Epidermal melanocyte (primary cell): ENCODE results near the gene RGS3.
"Not testable (repeated sequence)": the region's sequence is repeated elsewhere in the genome, so short reads cannot be mapped to it uniquely, and the experiment has no call there.

Source experiments
- DNase-seq: peaks from one replicate; pipeline ENCODE4 v3.0.0; 2011; ENCODE audit warnings: low spot score; ENCODE audit not compliant: insufficient read length

Gene RGS3

DNA sequence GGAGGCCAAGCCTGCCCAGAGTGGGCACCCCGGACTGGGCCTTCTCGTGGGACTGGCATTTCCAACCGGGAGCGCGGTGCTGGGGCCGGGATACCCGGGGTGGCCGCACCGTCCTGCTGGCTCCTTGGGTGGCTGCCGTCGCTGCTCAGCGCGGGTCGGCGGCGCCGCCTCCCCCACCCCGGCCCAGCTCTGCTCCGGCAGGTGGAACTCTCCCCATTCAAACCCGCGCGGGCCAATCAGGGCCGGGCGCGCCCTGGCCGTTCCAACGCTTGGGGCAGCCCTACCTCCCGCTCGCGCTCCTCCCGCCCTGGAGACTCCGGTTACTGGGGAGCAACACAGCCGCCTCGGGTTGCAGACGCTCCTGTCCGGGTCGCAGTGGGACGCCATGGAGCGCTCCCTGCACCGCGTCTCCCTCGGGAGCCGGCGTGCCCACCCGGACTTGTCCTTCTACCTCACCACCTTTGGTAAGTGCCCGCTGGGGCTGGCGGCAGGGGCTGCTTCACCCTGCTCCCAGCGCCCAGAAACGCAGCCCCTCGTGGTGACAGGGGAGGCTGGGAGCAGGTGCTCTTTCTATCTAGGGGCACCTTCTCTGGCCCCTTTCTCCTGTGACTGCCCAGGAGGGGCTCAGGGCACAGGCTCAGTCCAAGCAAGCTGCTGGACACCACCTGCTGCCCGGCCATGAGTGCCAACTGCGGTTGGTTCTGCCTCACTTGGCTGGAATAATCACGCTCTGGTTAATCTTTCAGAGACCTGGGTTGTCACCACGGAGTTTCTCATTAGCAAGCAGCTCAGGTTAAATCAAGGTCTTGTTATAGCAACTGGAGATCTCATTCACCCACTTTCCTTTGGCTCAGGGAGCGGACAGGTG lies at the start of gene RGS3:
Gene RGS3, plus strand, starts transcription at position 310 of the 868 bp plus-strand sequence. Its CDS starts 76 bp downstream, at position 386.
- no peak for DNase-seq

DNA sequence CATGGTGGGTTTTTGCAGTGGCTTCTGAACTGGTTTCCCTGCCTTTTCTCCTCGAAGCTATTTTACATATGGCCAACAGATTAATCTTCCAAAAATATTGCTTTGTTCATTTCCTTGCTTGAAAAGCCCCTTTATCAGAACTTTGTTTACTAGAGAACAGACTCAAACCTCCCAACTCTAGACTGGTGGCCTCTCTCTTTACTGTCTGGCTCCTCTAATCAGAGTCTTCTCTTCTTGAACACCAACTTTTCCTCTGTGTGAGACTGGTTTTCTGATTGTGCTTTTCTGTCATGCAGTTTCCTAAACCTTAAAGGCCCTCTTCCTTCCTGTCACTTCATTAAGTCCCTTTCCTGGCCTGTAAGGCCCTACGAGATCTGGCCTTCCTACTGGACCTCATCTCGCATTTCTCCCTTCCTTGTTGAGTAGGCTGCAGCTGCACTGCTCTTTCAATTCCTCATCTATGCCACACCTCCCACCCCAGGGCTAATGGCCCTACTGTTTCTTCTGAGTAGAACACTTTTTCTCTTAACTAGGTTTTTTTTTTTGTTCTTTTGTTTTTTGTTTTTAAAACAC lies 47.3 kb upstream of the RGS3 start:
- no peak for DNase-seq

DNA sequence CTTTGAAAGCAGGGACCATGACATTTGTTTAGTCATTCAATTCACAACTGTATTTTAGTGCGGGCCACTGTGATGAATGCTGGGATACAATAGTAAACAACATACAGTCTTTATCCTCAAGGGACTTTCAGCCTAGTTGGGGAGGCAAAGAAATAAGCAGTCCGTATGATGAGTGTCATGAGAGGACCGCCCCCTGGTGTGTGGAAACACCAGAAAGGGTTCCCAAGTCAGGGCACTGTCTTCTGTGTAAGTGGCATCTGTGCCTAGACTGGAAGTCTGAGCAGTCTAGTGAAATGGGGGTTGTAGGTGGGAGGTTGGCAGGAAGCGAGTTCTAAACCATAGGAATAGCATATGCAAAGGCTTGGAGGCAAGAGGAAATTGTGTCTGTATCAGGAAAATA lies 46.2 kb upstream of the RGS3 start:
- no peak for DNase-seq

DNA sequence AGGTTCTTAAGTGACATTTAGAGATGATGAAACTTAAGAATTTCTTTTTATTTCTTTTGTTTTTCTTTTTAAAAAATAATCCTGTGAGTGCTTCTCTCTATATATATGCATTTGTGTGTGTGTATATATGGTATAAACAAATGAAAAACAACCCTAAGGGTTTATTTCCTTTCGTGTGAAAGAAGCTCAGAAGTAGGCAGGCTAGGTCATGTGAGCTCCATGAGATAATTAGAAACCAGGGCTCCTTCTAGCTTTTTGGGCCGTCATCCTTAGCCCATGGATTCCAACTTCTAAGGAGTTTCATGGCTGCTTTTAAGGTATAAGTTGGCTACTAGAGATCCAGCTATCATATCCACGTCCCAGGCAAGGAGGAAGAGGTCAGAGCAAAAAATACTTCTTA lies 41.8 kb upstream of the RGS3 start:
- DNase-seq, result no peak

DNA sequence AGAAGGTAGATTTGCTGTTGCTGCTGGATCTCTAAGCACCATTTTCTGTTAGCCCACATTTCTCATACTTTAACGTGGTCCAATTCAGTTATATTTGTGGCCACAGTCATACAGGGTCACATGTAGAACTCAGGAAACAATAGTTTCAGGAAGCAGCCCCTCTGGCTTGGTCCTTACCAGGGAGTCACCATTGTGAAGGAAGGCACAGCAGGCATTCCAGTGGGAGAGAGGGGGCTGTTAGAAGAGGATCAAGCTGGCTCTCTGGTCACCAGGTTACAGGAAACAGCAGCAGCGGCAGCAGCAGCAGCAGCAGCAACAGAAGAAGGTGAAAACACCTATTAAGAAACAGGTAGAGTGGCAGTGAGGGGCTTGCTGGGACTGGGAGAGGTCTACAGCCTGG lies 38.5 kb upstream of the RGS3 start:
- DNase-seq, result no peak

DNA sequence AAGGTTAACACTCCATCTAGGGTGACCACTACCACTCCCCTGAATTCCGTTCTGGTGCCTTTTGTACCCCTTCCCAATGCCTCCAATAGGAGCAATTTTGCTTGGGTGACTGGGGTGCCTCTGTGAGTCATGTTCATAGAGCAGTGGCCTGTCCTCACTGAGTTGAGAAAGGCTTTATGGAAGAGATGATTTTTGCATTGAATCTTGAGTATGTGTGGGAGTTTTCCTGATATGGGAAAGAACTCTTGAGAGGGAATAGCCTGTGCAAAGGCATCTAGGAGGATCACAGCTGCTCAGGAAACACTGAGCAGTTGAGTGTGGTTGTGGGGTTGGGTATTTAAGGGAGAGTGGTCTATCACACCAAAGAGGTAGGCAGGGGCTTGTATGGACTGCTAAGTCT lies 36.8 kb upstream of the RGS3 start:
- no peak for DNase-seq

DNA sequence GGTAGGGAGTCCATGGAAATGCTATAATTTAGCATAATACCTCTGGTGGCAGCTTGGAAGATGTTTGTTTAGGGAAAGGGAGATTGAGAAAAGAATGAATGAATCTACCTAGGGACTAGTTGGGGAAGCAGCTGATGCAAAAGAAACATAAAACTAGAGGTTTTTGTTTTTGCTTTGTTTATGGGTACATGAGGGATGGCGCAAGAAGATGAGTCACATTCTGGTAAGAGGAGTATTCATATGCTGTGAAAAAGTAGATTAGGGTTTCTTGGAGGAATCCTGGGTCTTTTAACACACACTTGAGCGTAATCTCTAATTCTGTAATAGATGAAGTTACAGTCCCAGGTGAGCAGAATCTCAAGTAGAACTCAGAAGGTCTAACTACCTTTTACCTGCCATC lies 35.9 kb upstream of the RGS3 start:
- no peak for DNase-seq

DNA sequence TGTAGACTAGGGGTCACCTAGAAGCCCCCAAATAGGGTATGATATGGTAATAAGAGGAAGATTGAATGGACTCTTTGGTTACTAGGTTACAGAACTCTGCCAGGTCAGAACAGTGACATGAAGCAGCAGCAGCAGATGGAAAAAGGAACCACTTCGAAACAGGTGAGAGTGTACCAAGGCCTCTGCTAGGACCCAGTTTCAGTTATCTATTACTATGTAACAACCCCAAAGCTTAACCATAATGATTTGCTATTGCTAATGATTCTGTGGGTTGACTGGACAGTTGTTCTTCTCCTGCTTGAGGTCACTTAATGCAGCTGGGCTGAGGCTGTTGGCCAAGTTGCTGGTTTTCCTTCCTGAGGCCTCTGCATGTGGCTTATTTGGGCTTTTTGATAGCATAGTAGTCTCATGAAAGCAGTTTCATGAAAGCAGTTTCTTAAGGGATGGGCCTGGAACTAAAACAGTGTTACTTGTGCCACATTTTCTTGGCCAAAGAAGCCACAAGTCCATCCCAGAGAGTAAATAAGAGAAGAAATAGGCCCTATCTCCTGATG lies 35.4 kb upstream of the RGS3 start:
- DNase-seq, result no peak

DNA sequence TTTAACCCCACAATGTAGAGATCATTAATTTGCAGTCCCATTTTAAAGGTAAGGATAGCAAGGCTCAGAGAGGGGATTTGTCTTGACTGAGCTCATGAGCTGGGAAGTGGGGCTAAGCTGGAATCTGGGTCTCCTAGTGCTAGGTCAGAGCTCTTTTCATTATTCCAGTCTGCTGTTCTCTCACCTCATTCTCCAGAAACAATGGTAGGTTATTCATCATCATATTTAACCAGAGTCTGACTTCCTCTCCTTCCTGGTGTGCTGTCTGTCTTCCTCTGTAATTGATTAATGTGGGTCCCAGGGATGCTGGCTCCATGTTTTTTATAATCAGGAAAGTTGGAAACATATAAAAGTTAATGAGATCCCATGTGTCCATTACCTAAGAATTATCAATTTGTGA lies 32.3 kb upstream of the RGS3 start:
- DNase-seq, result no peak

DNA sequence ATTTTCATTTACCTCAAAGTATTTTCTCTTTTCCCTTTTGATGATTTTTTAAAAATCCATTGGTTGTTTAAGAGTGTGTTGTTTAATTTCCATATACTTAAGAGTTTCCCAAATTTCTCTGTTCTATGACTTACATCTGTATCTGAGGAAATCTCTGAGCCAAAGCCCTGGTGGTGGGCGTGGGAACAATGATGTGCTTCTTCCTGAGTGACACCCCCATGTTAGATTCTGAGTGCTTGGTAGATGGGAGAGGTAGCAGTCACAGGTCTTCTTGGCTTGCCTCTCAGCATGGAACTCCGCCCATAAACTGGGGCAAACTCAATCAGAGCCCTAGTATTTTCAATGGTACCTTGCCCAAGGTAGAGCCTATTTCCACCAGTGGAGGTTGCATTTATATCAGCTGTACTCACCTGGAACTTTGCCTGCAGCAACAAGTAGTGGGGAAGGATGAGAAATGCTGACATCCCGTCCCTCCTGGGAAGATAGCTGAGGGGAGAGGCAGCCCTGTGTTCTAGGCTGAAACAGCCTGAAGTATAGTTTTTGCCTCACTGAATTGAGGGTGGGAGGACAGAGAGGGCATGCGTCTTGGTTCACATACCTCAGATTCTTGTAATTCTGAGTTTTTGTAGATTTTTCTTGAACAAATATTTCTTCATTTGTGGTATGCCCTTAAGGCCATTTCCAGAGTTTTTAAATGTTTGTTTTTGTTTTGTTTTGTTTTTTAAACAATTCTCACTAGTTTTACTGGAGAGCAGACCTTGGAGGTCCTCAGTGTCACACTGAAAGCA lies 26.6 kb upstream of the RGS3 start:
- no peak for DNase-seq

DNA sequence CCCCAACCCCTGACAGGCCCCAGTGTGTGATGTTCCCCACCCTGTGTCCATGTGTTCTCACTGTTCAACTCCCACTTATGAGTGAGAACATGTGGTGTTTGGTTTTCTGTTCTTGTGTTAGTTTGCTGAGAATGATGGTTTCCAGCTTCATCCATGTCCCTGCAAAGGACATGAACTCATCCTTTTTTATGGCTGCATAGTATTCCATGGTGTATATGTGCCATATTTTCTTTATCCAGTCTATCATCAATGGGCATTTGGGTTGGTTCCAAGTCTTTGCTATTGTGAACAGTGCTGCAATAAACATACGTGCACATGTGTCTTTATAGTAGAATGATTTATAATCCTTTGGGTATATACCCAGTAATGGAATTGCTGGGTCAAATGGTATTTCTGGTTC lies 25.8 kb upstream of the RGS3 start:
- DNase-seq, result not testable (repeated sequence)

DNA sequence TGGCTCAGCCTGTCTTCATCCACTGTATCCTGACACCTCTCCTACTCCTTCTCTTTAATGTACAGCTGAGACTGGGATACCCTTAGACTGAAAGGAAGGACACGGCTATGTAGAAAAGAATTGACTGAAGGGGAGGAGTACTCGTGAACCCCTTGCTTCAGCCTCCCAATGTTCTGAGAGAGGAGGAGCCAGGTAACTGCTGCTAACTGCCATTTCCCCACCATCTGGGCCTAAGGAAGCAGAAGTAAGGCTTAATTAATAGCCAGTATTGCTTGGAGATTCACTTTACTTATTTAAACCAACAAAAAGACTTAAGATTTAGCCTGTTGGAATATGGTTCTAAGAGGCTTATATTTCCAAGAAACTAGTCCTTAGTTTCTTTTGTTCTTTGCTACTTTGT lies 18.8 kb upstream of the RGS3 start:
- DNase-seq, result no peak

DNA sequence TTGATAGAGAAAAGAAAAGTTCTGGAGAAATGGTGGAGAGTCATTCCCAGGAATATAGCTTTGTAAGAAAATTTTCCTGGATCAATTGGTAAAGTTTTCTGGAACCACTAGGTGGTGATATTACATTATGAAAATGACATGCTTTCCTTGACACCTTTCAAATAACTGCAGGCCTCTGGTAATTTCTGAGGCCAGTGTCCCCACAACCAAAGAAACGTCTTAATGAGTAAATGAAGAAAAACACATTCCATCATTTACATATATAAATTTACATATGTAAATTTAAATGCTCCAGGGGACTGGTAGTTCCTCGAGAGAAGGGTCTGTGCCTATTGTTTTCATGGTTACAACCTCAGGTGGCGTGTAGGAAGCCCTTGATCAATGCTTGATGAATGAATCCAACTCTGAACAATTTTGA lies 17.2 kb upstream of the RGS3 start:
- peak; percentile 80 for DNase-seq

DNA sequence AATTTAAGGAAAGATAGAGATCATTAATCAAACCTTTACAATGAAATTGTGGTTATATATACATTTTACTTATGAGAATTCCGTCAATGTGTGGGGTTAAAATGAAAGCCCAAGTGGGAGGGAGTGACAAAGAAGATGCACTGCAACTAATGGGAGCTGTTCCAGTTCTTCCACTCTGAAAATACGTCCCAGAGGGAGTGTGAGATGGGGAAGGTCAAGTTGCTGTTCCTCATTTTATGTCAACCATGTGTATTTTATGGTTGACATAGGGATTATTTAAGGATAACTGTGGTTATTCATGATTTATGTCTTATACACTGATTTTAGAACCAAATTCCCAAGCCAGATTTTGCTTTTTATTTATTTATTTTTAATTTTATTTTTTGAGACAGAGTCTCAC lies 14.2 kb upstream of the RGS3 start:
- no peak for DNase-seq

DNA sequence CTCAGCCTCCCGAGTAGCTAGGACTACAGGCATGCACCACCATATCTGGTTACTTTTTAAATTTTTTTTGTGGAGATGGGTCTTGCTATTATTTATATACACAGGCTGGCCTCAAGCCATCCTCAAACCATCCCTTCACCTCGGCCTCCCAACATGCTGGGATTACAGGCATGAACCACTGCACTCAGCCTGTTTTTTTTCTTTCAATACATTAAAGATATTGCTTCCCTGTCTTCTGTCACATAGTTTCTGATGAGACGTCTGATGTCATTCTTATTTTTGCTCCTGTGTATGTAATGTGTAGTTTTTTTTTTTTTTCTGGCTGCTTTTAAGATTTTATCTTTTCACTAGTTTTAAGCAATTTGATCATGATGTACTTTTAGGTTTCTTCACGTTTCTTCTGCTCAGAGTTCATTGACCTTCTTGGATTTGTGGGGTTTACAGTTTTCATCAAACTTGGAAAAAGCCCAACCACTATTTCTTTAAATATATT lies 11.4 kb upstream of the RGS3 start:
- DNase-seq, result no peak

DNA sequence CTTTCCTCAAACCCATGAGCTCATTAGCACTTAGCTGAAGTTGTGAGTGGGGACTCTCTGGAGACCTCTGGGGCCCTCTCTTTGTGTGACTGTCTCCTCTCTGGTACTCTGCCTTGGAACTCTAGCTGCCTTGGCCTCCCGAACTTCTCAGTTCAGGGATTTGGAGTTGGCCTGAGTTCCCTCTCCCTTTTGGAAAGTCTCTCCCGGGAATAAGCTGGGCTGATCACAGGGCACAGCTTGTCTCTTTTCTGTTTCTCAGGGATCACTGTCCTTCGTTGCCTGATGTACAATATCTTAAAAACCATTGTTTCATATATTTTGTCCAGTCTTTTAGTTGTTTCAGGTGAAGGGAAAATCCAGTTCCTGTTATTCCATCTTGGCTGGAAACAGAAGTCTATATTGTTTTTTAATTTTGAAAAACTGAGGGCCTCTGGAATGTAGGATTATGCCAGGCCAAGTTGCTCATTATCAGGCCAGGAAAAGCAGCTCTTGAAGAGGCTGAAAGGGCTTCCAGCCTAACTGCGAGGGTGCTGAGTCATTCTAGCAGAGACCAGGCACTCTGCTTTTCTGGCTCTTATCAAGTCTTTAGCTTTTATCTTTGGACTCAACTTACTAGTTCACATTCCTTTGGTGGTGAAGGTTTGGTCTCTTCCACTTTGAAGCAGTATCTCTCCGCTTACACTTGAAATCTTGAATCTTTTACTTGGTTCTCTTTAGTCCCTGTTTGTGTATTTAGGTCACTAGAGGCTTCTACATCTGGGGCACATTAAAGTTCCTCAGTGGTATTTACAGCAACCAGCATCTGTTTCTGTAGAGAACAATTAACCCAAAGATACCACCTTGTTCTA lies 8.4 kb upstream of the RGS3 start:
- DNase-seq, result no peak

DNA sequence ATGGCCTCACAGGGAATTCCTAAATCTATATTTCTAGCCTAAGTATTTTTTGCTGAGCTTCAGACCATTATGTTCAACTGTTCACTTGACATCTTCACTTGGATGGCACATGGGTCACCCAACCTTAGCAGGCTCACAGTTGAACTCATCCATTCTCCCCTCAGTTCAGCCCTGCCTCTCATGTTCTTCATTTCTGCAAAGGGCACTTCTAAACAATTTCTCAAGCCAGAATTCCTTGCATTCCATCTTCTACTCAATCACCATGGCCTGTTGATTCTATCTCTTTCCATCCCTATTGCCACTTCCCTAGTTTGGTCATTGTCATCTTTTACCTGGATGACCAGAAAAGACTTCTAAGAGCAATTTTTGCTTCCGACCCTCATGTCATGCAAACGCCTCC lies 7.3 kb upstream of the RGS3 start:
- no peak for DNase-seq

DNA sequence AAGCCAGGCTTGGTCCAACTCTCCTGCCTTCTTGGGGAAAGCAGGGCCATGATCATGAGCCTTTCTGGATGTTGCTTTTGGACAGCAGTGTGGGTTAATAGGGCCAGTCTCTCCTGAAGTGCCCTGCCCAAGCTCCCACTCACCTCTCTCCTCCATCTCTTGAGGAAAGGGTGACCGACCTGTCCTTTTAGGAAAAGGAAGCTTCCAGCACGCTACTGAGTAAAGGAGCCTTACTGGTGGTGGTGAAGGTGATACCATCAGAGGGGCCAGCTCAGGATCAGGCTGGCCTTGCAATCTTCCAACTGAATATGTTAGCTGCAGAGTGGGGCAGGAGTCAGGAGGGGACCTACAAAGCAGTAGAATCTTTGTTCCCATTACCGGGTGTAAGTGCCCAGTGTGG lies 2.2 kb upstream of the RGS3 start:
- DNase-seq, result no peak

DNA sequence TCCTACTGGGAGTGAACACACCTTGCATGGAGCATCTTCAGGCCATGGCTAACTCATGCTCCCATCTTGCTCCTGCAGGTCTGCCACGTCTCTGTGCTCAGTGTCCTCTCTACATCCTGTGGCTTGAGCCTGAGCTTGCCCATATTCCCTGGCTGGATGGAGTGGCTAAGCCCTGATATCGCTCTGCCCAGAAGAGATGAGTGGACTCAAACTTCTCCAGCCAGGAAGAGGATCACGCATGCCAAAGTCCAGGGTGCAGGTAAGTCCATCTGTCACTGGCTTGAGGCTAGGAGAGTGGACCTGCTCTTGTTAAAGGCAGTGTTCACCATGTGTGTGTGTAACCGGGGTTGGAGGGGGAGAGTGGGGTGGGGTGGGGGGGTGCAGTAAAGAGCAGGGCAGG lies 1.6 kb upstream of the RGS3 start:
- DNase-seq, result no peak

DNA sequence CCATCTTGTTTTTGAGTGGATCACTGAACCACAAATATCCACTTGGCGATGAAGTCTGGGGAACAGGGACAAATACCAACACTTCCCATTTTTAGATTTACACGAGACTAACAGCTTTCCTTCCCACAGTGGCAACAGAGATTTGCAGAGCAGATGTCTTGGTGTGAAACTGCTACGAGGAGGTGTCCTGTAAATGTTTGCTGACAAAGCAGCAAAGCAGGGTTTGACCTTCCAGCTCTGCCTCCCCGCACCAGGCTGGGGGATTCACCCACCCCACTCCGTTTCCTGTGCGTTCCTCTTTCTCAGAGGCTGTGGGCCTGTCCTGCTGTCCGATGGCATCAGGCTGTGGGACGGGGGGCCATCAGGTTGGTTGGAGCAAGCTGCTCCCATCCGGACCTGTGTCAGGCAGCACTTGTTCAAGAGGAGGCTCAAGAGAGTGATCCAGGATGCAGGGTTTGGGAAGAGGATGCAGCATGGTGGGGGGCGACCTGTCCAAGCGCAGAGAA lies 693 bp upstream of the RGS3 start:
- DNase-seq, result no peak

DNA sequence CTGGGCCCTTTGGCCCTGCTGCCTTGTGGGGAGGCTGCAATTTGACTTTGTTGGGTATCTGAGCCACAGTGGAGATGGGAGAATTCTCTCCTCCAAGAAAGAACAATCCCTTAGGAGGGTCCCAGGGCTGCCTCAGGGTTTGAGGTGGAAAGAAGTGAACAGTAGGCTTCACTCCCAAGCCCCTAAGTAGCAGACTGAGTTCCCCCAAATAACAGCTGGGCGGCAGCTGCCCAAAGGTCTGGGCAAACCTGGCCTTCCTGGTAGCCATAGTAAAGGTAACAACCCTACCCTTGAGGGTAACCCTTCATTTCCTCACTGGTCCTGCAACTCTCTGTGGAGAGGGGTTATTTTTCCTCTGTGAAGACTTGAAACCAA lies 746 bp downstream of the RGS3 start:
- no peak for DNase-seq
